Ovary (tissue), 3 donors: Measurements from ENCODE around the gene GABRG3.

ENCODE experiments used
- CTCF ChIP-seq, 3 donors: fragments of 450-650 bp in 2 of 3; fragments of 200-600 bp in 1 of 3; IDR thresholded peaks; one replicate each; pipeline versions ENCODE4 v1.5.1 to v1.8.0; 2016 to 2022; ENCODE audit warnings: antibody characterized with exemption in 3 of 3, mild to moderate bottlenecking in 1 of 3
- EP300 ChIP-seq: sonication (generic); formaldehyde crosslinking; IDR thresholded peaks from one replicate; pipeline ENCODE4 v1.6.1; 2017; ENCODE audit warnings: antibody characterized with exemption
- donor health status: DM: no; HTN: no; CAD: no.

GRCh38 chr15:27271258-27271657, 300.3 kb downstream of the GABRG3 start:
- TF ChIP-seq CTCF (IDR thresholded peaks at IDR 0.05): no peak
- TF ChIP-seq EP300: no peak
